RWPE2 (cell line): ENCODE measurements around the gene LAMA4.

Experiments used
- ATAC-seq: fragments of 200-7000 bp; cut with Tn5 transposase; 3 replicates; pipeline ENCODE4 v1.9.1; 2021; ENCODE audit warnings: low read depth
- DNase-seq: peaks from one replicate; pipeline ENCODE4 v3.0.0-alpha.2; 2020; ENCODE audit warnings: low spot score
- H3K27ac ChIP-seq: fragments of 450-650 bp; 2 replicates; pipeline ENCODE4 v1.5.1; 2017; ENCODE audit warnings: mild to moderate bottlenecking; ENCODE audit not compliant: poor library complexity, severe bottlenecking
- H3K27me3 ChIP-seq: fragments of 250-450 bp; sonication (Bioruptor Pico); 2 replicates; pipeline ENCODE4 v1.5.1; 2021; ENCODE audit warnings: mild to moderate bottlenecking, moderate library complexity; ENCODE audit not compliant: insufficient read depth, poor library complexity, severe bottlenecking
- H3K36me3 ChIP-seq: fragments of 250-450 bp; sonication (Bioruptor Pico); 2 replicates; pipeline ENCODE4 v1.5.1; 2020; ENCODE audit warnings: low read depth, mild to moderate bottlenecking, moderate library complexity
- H3K4me1 ChIP-seq: fragments of 250-450 bp; sonication (Bioruptor Pico); 2 replicates; pipeline ENCODE4 v1.5.1; 2021; ENCODE audit warnings: mild to moderate bottlenecking, moderate library complexity; ENCODE audit not compliant: insufficient read depth, poor library complexity, severe bottlenecking
- H3K4me3 ChIP-seq: fragments of 250-450 bp; sonication (Bioruptor Pico); 2 replicates; pipeline ENCODE4 v1.5.1; 2021; ENCODE audit warnings: mild to moderate bottlenecking, moderate library complexity; ENCODE audit not compliant: severe bottlenecking
- H3K9me3 ChIP-seq: fragments of 250-450 bp; sonication (Bioruptor Pico); 2 replicates; pipeline ENCODE4 v1.5.1; 2021; ENCODE audit warnings: mild to moderate bottlenecking, moderate library complexity; ENCODE audit not compliant: severe bottlenecking
- CTCF ChIP-seq: fragments of 450-650 bp; IDR thresholded peaks from one replicate; pipeline ENCODE4 v1.5.1; 2017; ENCODE audit warnings: mild to moderate bottlenecking, moderate library complexity; ENCODE audit not compliant: poor library complexity, severe bottlenecking

LAMA4 gene

GRCh38 chr6:112148103-112148502 is 106.3 kb downstream of the LAMA4 start:
- Histone ChIP-seq H3K27me3 (no peaks in the 10 kb centered on the region), H3K9me3 (no peaks in the 10 kb centered on the region), H3K36me3 (no peaks in the 10 kb centered on the region), H3K27ac (no peak overlapping the region), H3K4me1 (no peaks in the 10 kb centered on the region), H3K4me3 (no peak overlapping the region)
- ATAC-seq (no peak), DNase-seq (no peak)
- TF ChIP-seq CTCF: no peak

GRCh38 chr6:112145080-112145573 is 109.2 kb downstream of the LAMA4 start:
- no peaks in the 10 kb centered on the region for H3K27me3 ChIP-seq
- DNase-seq (no peak), ATAC-seq (no peak)
- TF ChIP-seq CTCF: no peak
- no peak overlapping the region for H3K4me3 ChIP-seq
- no peaks in the 10 kb centered on the region for H3K9me3 ChIP-seq
- no peak overlapping the region for H3K27ac ChIP-seq
- no peaks in the 10 kb centered on the region for H3K36me3 ChIP-seq
- H3K4me1 ChIP-seq: no peaks in the 10 kb centered on the region

- ATAC-seq: no peak
- no peak for DNase-seq
- no peaks in the 10 kb centered on the region for H3K9me3 ChIP-seq
- H3K27ac ChIP-seq: no peak overlapping the region
- no peaks in the 10 kb centered on the region for H3K36me3 ChIP-seq
- no peaks in the 10 kb centered on the region for H3K4me1 ChIP-seq
- no peak overlapping the region for H3K4me3 ChIP-seq
- TF ChIP-seq CTCF: no peak
- no peaks in the 10 kb centered on the region for H3K27me3 ChIP-seq
These were observed 110.0 kb downstream of the LAMA4 start for GRCh38 chr6:112144145-112144926.

GRCh38 chr6:112141707-112142106 is 112.7 kb downstream of the LAMA4 start:
- Histone ChIP-seq H3K36me3 (no peaks in the 10 kb centered on the region), H3K27ac (no peak overlapping the region), H3K9me3 (no peaks in the 10 kb centered on the region), H3K27me3 (no peaks in the 10 kb centered on the region), H3K4me3 (no peak overlapping the region), H3K4me1 (no peaks in the 10 kb centered on the region)
- TF ChIP-seq CTCF: no peak
- ATAC-seq (no peak), DNase-seq (no peak)

GRCh38 chr6:112139052-112139451 is 115.3 kb downstream of the LAMA4 start:
- no peak overlapping the region for H3K4me3 ChIP-seq
- DNase-seq: no peak
- H3K27me3 ChIP-seq: no peaks in the 10 kb centered on the region
- no peak overlapping the region for H3K27ac ChIP-seq
- H3K36me3 ChIP-seq: no peaks in the 10 kb centered on the region
- H3K4me1 ChIP-seq: no peaks in the 10 kb centered on the region
- H3K9me3 ChIP-seq: no peaks in the 10 kb centered on the region
- TF ChIP-seq CTCF: no peak
- no peak for ATAC-seq
